HUES6 (cell line): ENCODE results near the gene MARCOL.
A peak's percentile ranks its signal among the peaks of the same experiment; 100 is the strongest.
"Not testable (repeated sequence)": the region's sequence is repeated elsewhere in the genome, so short reads cannot be mapped to it uniquely, and the experiment has no call there.

Source experiments
- H3K27ac ChIP-seq: 2 replicates; pipeline ENCODE4 v1.7.0; 2013; ENCODE audit warnings: low read depth, mild to moderate bottlenecking, low read length, inconsistent platforms
- H3K27me3 ChIP-seq: 2 replicates; pipeline ENCODE4 v1.6.1; 2013; ENCODE audit warnings: low read length; ENCODE audit not compliant: control insufficient read depth, insufficient read depth
- H3K36me3 ChIP-seq: 2 replicates; pipeline ENCODE4 v1.6.1; 2013; ENCODE audit warnings: low read length; ENCODE audit not compliant: control insufficient read depth, insufficient read depth
- H3K4me1 ChIP-seq: 2 replicates; pipeline ENCODE4 v1.6.1; 2013; ENCODE audit warnings: low read length; ENCODE audit not compliant: control insufficient read depth, insufficient read depth
- H3K4me3 ChIP-seq: 2 replicates; pipeline ENCODE4 v1.5.1; 2013; ENCODE audit warnings: low read depth, low read length
- H3K9ac ChIP-seq: one replicate; pipeline ENCODE4 v1.6.1; 2013; ENCODE audit warnings: mild to moderate bottlenecking, low read length
- H3K9me3 ChIP-seq: 2 replicates; pipeline ENCODE4 v1.6.1; 2013; ENCODE audit warnings: low read depth, low read length; ENCODE audit not compliant: control insufficient read depth, insufficient read depth

MARCOL gene

GRCh38 chr5:148267962-148268361 is 29.6 kb downstream of the MARCOL start:
- Histone ChIP-seq H3K9me3 (no peaks in the 10 kb centered on the region), H3K27ac (no peak overlapping the region), H3K36me3 (no peaks in the 10 kb centered on the region), H3K4me1 (peaks cover 6% of the 10 kb centered on the region; the same call in 1 of the 2 replicates), H3K9ac (no peak overlapping the region), H3K4me3 (no peak overlapping the region), H3K27me3 (no peaks in the 10 kb centered on the region)

GRCh38 chr5:148268566-148268965 is 30.2 kb downstream of the MARCOL start, which contains the start of gene SPINK13:
Gene SPINK13 (plus strand): TSS chr5:148268794. CDS start chr5:148270073, 1,279 bp downstream.
- Histone ChIP-seq H3K9me3 (no peaks in the 10 kb centered on the region), H3K36me3 (no peaks in the 10 kb centered on the region), H3K9ac (no peak within 1 kb of the TSS), H3K4me1 (peaks cover 6% of the 10 kb centered on the region; the same call in 1 of the 2 replicates), H3K27me3 (no peaks in the 10 kb centered on the region), H3K27ac (no peak within 1 kb of the TSS), H3K4me3 (no peak within 1 kb of the TSS)

GRCh38 chr5:148275129-148275528 is 36.8 kb downstream of the MARCOL start:
- not testable (repeated sequence) for H3K36me3 ChIP-seq, H3K27ac ChIP-seq, H3K4me3 ChIP-seq, H3K9ac ChIP-seq, H3K27me3 ChIP-seq, H3K9me3 ChIP-seq, H3K4me1 ChIP-seq

GRCh38 chr5:148280893-148281292 is 42.6 kb downstream of the MARCOL start:
- Histone ChIP-seq H3K9ac (peak overlapping the region; percentile 46), H3K4me3 (peak overlapping the region; percentile 24), H3K4me1 (peaks cover 12% of the 10 kb centered on the region), H3K27ac (peak overlapping the region; percentile 44; the same call in 1 of the 2 replicates)
- H3K9me3 ChIP-seq, H3K36me3 ChIP-seq, H3K27me3 ChIP-seq: not testable (repeated sequence)

- H3K27me3 ChIP-seq, H3K36me3 ChIP-seq, H3K9me3 ChIP-seq: not testable (repeated sequence)
- peak overlapping the region; percentile 44; the same call in 1 of the 2 replicates for H3K27ac ChIP-seq
- peak overlapping the region; percentile 46 for H3K9ac ChIP-seq
- peaks cover 12% of the 10 kb centered on the region for H3K4me1 ChIP-seq
- H3K4me3 ChIP-seq, result peak overlapping the region; percentile 24
These were observed 43.0 kb downstream of the MARCOL start for GRCh38 chr5:148281336-148281735.

DNA sequence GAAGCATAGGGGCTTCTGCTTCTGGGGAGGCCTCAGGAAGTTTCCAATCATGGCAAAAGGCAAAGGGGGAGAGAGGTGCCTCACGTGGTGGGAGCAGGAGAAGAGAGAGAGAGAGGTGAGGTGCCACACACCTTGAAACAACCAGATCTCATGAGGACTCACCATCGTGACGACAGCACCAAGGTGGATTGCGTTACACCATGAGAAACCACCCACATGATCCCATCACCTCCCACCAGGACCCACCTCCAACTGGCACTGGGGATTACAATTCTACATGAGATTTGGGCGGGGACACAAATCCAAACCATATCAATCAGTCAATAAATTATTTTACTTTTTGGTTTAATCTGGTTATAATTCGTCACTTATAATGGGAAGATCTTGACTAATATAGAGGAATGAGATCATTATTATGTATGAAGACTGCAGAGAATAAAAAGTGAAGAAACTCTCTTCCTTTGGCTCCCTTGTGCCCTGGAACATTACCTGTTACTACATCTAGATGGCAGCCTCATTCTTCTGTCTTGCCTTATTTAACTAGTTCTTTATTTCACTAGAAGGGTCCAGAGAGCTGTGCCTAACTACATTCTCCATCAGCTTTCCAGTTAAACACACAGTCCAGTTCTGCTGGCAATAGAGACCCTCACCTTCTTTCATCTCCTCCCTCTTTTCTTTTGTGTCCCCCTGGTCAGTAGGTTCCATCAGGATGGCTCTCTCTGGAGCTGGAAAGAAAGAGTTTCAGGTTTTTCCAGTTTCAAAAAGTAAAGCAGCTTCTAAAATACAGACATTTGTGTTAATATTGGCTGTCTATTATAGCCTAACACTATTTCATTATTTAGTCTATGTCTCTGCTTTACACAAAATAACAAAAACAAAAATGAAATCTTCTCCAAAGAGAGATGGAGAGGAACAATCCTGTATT is 52.2 kb downstream of the MARCOL start:
- Histone ChIP-seq H3K9ac (no peak overlapping the region), H3K36me3 (no peaks in the 10 kb centered on the region), H3K4me3 (no peak overlapping the region), H3K27ac (no peak overlapping the region), H3K27me3 (0 out of 2 replicates have a peak, but pooled peaks cover 2% of the 10 kb centered on the region), H3K9me3 (no peaks in the 10 kb centered on the region), H3K4me1 (no peaks in the 10 kb centered on the region)
